Stimulated activated CD4-positive, alpha-beta T cell treated with anti-CD3 and anti-CD28 coated beads, Interleukin-1b, Interleukin-23, amount 100 ng/mL, for 24 hours (primary cell): Measurements from ENCODE around the gene DOC2A.

Experiments
- DNase-seq, 4 experiments: peaks; one replicate each; pipeline ENCODE4 v3.0.0-alpha.2; 2020; ENCODE audit warnings: low read depth in 4 of 4, low spot score in 1 of 4

The DOC2A gene

DNA sequence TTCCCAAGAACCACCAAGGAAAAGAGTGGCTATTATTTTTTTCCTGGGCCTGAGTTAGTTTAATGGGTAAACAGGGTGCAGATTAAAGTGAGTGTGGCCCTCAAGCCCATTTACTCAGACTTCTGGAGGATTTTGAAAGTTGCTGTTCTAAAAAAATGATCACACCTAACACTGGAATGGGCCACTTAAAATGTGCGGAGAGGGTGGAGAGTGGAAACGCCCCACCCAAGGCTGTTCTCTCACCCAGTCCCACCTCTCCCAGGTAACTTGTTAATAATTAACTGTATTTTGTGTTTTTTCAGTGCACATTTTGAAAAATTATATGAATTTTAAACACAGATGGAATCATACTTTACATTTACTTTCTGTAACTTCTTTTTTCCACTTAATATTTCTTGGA is 20.8 kb downstream of the DOC2A start:
- DNase-seq: no peak

- no peak for DNase-seq
Measured at GRCh38 chr16:29989111-29989858, 21.5 kb downstream of the DOC2A start.

DNA sequence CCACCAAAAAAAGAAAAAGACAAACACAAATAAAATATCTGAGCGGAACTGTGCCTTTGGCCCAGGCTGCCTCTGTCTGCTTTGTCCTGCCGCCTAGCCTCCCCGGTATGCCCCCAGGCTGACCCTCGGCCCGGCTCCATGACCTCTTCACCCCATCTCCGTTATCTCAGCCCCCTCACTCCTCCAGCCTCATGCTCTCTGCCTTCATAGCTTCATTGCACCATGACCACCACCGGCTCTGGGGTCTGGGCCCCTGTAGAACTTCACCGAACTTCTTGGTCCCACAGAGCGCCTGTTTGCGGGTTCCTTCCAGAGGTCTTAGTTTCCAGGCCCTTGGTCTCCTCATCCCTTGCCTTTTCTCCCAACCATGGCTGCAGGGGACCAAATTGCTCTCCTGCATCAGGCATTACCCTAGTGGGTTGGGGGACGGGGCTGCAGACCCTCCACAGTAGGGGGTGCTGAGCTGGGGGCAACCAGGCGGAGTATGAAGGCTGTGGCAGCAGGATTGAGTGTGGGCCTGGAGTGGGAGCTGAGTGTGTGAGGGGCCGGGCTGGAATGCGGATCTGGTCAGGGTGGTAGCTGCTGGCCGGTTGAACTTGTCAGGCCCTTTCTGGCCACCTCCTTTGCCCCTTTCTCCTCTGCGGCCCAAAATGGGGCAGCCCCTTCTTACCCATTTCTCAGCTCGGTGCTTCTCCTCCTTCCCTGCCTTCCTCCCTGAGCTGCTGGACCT is 22.3 kb downstream of the DOC2A start:
- no peak for DNase-seq

GRCh38 chr16:29987371-29988085 is 23.3 kb downstream of the DOC2A start:
- no peak for DNase-seq

- no peak for DNase-seq
Measured at GRCh38 chr16:29986931-29987330, 23.9 kb downstream of the DOC2A start.

GRCh38 chr16:29986231-29986630 is 24.6 kb downstream of the DOC2A start:
- no peak for DNase-seq

DNA sequence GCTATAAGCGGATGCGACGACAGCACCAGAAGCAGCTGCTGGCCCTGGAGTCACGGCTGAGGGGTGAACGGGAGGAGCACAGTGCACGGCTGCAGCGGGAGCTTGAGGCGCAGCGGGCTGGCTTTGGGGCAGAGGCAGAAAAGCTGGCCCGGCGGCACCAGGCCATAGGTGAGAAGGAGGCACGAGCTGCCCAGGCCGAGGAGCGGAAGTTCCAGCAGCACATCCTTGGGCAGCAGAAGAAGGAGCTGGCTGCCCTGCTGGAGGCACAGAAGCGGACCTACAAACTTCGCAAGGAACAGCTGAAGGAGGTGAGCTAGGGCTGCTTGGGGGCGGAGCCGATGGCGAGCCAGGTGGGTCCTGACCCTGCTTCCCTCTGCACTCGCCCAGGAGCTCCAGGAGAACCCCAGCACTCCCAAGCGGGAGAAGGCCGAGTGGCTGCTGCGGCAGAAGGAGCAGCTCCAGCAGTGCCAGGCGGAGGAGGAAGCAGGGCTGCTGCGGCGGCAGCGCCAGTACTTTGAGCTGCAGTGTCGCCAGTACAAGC is 25.5 kb downstream of the DOC2A start:
- no peak for DNase-seq

GRCh38 chr16:29984764-29985147 is 26.1 kb downstream of the DOC2A start:
- DNase-seq: no peak

DNA sequence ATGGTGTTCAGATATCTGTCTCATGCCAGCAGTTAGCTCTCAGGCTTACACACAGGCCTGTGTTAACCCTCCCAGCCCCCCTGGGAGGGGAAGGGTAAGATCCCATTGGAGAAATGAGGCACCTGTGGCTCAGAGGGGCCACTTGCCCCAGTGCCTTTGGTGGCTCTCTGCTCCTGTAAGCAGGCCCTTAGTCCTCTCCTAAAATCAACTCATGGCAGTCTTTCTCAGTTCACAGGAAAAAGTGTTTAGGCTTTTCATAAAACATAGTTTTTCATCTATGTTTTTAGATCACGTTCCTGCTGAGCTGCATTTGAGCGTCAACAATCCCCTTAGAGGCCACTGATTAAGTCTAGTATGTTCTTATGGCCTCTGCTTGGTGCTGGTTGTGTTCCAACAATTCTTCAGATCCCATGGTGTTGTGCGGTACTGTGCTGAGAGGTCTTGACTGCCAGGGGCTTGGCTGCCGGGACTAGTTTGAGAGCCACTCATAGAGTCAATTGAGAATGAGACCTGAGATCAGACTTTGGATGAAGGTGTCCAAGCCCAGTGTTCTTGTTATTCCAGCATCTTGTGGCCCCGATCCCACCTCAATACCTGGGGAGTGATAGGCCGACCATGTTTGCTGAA is 26.6 kb downstream of the DOC2A start:
- DNase-seq: no peak

GRCh38 chr16:29983420-29984136 is 27.2 kb downstream of the DOC2A start:
- no peak for DNase-seq

DNA sequence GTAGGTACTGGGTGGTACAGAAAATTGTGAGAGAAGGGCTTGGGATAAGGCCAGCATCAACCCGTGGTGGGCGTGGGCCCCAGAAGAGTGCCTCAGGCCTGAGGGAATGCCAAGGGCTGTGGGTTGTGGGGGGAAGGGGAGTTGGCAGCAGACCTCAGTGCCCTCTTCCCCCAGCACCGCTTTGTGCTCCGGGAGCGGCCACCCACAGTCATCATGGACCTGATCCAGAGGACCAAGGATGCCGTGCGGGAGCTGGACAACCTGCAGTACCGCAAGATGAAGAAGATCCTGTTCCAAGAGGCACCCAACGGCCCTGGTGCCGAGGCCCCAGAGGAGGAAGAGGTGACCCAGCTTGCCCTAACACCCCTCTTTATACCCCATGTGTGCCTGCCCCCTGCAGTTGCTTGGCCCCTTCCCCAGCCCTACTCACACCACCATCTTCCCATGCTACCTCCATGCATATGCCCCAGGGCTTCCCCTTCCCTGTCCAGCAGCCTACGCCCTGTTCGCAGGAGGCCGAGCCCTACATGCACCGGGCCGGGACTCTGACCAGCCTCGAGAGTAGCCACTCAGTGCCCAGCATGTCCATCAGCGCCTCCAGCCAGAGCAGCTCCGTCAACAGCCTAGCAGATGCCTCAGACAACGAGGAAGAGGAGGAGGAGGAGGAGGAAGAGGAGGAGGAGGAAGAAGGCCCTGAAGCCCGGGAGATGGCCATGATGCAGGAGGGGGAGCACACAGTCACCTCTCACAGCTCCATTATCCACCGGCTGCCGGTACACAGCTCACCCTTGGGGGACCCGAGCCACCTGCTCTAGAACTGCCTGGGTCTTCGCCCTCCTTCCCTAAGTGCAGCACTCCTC is 28.0 kb downstream of the DOC2A start:
- DNase-seq: no peak

GRCh38 chr16:29978564-29979270 is 32.1 kb downstream of the DOC2A start:
- DNase-seq: no peak

- no peak for DNase-seq
Measured at GRCh38 chr16:29978081-29978480, 32.7 kb downstream of the DOC2A start.

- DNase-seq: no peak
Measured at GRCh38 chr16:29977063-29977825, 33.6 kb downstream of the DOC2A start.

- no peak for DNase-seq
Measured at GRCh38 chr16:29975811-29976511, 34.9 kb downstream of the DOC2A start.

DNA sequence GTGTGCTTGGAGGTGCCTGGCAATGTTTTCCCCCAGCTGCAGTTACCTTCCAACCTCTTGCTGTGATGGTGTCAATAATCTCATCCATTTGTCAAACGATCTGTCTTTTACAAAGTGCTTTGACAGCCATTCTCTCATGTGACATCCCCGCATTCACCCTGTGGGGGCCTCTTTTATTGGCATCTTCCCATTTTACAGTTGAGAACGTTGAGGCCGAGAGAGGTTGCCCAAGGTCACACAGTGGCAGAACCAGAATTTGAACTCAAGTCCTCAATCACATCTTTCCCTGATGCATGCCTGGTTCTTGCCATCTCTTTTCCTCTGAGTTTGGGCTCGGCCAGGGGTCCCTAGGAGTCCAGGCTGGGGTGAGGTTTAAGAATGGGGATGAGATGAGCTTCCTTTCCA is 35.7 kb downstream of the DOC2A start:
- no peak for DNase-seq

DNA sequence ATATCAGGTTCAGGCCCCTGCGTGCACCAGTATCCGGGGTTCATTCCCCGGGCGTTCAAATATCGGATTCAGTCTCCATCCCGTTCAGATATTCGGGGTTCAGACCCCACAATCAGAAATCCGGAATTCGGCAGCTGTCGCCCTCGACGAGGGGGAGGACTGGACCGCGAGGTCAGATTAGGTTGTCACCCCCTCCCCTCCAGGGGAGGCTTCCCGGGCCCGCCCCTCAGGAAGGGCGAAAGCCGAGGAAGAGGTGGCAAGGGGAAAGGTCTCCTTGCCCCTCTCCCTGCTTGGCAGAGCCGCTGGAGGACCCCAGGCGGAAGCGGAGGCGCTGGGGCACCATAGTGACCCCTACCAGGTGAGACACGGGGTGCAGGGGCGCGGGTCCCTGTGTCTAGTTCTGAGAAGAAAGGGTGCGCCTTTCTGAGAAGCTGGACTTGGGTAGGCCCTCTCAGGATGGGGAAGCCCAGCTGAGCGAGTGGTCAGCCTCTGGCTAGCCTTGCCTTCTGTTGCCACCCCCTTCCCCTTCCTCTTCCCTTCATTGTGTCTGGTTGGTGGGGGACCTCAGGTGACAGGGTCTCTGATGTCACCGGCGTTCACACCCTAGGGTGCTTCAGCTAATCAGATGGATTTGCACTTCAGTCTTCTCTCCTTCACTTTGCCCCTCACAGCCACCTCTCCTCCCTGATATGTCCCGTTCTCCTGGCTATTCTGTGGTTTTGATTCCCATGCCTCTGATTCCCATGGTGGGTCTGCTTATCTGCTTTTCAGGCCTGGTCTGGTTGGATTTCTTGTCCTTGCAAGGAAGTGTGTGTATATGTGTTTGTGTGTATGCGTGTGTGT is 36.3 kb downstream of the DOC2A start:
- no peak for DNase-seq
